ENCODE measurements around the gene ATP7B.

- TF ChIP-seq CTCF (IDR thresholded peaks at IDR 0.05) (no peak), POLR2A (IDR thresholded peaks at IDR 0.05) (no peak), POLR2AphosphoS5 (IDR thresholded peaks at IDR 0.05) (no peak)
Observed at GRCh38 chr13:51999921-52000320, 11.3 kb downstream of the ATP7B start.
